HG03139 (cell line): ENCODE data around the gene PLXNA1.

Experiments used
- ATAC-seq: cut with Tn5 transposase; IDR thresholded peaks from one replicate; pipeline ENCODE4 v1.9.1; 2021; ENCODE audit not compliant: unreplicated experiment

PLXNA1 gene

DNA sequence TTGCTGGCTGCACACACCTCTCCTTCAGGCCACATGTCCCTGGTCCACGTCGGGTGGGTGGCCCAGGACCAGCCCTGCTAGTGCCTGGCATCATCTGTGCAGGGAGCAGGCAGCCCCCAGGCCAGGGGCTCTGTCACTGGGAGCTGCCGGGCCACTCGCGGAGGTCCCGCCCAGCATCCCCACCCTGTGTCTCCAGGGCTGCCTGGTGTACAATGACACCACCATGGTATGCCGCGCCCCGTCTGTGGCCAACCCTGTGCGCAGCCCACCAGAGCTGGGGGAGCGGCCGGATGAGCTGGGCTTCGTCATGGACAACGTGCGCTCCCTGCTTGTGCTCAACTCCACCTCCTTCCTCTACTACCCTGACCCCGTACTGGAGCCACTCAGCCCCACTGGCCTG, 34.3 kb downstream of the PLXNA1 start:
- no peak for ATAC-seq

DNA sequence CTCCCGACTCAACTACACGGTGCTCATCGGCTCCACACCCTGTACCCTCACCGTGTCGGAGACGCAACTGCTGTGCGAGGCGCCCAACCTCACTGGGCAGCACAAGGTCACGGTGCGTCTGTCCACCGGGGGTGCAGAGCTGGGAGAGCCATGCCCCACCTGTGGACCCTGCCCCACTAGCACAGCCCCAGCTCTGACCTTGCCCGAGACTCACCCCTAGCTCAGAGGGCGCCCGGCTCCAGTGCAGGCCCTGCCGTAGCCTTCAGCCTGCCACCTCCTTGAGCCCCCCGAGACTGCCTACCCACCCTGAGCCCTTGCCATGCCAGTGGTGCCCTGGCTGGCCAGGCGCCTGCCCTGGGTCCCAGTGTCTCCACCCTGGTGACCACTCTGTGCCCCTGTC, 34.9 kb downstream of the PLXNA1 start:
- no peak for ATAC-seq

DNA sequence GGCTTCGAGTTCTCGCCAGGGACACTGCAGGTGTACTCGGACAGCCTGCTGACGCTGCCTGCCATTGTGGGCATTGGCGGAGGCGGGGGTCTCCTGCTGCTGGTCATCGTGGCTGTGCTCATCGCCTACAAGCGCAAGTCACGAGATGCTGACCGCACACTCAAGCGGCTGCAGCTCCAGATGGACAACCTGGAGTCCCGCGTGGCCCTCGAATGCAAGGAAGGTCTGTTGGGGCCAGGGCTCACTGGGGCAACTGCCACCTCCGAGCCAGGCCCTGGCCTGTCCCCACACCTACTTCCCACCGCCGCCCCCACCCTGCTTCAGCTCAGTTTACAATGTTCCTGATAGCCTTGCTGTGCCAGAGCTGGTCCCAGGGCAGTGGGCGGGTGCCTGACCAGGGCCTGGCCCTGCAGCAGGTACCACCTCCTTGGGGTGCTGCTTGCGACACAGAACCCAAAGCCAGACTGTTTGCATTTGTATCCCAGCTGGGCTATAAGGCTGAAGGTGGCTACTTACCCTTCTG, 35.5 kb downstream of the PLXNA1 start:
- no peak for ATAC-seq

- no peak for ATAC-seq
These were observed 36.5 kb downstream of the PLXNA1 start for GRCh38 chr3:127019449-127019848.

DNA sequence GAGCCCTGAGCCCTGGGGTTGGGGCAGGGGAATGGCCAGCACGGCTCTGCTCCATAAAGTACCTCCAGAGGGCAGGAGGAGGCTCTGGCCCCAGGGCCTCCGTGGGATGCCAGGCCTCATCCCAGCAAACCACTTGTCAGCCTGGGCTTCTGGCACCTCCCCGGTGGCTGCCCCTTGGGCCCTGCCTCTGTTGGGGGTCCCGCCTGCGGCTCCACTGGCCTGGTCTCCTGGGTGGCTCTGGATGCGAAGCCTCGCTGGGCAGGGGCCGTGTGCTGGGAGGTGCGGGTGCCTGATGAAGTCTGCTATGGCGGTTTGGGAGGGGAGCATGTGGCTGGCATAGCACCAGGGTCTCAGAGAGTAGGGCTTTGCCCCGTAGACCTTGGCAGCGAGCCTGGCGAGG, 37.6 kb downstream of the PLXNA1 start:
- no peak for ATAC-seq

DNA sequence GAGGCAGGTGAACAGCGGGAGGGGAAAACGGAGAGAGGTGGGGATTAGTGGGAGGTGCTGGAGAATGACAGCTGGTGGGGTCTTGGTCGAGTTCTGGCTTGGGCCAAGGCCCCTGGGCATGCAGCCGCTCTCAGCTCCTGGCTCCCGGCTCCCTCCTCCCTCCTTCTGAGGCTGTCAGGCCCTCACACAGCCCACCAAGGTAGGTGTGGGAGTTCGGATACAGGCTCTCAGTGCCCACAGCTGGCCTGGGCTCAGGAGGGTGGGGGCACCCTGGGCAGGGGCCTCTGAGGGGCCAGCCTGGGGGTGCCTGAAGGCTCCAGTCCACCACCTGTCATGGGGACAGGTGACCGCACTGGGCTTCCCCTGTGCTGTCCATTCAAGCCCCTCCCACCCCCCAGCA, 39.9 kb downstream of the PLXNA1 start:
- ATAC-seq, result no peak

DNA sequence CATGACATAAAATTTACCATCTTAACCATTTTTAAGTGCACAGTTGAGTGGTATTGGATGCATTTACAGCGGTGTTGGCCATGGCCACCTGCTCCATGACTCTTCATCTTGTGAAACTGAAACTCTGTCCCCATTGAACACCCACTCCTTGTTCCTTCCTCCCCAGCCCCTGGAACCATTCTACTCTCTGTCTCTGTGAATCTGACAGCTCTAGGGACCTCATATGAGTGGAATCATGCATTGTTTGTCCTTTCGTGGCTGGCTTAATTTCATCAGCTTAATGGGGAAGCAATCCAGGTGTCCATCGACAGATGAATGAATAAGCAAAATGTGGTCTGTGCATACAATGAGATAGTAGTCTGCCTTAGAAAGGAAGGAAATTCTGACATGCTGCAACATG, 42.5 kb downstream of the PLXNA1 start:
- ATAC-seq, result no peak

GRCh38 chr3:127026036-127026435, 43.1 kb downstream of the PLXNA1 start:
- ATAC-seq, result no peak

GRCh38 chr3:127026661-127027060, 43.7 kb downstream of the PLXNA1 start:
- ATAC-seq, result no peak

DNA sequence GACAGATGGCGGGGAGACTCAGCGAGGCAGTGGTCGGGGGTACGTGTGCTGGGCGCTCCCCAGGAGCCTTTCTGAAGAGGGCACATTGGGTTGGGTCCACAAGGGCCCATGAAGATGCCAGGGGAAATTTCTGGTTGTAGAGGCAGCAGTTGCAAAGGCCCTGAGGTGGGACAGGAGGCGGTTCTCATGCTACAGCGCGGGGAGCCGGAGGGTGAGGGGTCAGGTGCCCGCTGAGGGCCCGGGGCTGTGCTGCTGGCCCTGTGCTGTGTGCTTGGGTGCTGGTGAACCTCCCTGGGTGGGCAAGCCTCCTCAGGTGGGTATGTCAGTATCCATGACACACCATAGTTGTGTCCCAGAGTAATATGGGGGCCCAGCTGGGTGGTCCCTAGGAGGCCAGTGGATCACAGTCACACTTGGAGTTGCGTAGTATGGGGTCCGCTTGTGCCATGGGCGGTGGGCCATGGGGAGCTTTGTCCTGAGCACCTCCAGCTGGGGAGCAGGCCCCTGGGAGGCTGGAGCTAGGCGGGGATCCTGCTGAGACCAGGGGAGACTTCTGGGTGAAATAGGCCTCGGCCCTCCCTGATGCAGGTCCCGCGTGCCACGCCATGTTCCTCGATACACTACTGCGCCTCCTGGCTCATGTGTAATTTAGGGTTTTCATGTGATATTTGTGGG, 44.3 kb downstream of the PLXNA1 start:
- no peak for ATAC-seq

- ATAC-seq, result no peak
These were observed 45.1 kb downstream of the PLXNA1 start for GRCh38 chr3:127027811-127028548.

DNA sequence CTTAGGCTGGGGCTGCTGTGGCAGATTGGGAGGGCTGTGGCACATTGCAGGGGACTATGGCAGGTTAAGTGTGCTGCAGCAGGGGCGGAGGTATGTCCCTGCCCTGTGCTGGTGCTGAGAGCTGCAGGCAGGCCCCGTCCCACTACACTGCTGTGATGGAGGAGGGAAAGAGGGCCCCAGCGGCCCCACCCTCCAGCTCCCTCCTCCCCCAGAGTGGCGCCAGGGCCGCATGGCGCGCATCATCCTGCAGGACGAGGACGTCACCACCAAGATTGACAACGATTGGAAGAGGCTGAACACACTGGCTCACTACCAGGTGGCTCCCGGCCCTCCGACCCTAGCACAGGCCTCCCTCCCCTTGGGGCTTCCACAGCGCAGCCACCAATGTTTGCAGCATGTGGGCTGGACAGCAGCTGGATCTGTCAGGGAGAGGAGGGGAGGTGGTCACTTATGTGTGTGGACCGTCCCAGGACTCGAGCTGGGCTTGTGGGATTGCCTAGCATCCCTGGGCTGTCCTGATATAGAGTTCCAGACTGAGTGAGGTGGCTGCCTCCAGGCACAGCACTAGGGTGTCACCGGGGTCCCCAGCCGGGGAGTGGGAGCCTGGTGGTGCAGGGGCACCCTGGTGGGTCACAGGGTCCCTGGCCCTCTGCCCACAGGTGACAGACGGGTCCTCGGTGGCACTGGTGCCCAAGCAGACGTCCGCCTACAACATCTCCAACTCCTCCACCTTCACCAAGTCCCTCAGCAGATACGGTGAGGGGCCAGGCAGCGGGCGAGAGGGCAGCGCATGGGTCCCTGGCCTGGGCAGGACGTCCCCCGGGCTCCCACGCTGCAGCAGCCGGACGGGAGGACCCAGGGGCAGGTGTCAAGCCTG, 46.1 kb downstream of the PLXNA1 start:
- no peak for ATAC-seq

- ATAC-seq, result no peak
These were observed 47.0 kb downstream of the PLXNA1 start for GRCh38 chr3:127029658-127030507.

DNA sequence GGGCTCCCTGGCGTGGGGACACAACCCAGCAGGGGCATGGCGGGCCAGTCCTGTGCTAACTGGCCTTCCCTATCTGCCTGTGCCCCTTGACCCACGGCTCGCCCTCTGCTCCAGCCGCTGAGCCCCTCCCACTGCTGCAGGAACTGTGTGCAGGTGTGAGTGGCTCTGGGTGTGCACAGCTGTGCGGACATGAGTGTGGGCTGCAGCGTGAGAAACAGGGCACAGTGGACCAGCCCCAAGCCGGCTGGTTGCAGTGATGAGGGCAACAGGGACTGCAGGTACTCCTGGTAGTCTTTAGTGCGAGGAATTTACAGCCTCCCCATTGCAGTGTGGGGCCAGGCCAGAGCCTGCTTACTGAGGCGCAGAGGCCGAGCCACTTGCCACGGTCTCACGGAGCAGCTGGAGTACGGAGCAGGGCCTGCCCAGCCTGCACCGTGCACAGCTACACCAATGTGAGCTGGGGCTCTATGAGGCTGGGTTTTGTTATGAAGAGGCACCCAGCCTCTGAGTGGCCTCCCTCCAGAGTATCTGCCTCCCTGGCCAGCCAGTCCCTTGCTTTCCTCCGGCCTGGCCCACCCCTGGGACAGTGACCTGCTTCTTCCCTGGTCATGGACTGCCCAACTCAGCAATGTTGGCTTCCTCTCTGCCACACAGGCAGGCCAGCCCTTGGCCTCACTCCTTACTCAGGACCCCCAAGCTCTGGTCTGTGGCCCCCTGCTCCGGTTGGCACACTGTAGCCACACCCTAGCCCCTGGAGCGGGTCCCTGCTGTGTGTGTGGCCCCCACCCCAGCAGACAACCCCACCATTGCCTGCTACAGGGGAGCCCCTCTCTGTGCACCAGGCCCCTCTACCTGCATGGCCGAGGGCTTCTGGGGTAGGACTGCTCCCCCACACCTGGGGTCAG, 47.8 kb downstream of the PLXNA1 start:
- ATAC-seq, result no peak

DNA sequence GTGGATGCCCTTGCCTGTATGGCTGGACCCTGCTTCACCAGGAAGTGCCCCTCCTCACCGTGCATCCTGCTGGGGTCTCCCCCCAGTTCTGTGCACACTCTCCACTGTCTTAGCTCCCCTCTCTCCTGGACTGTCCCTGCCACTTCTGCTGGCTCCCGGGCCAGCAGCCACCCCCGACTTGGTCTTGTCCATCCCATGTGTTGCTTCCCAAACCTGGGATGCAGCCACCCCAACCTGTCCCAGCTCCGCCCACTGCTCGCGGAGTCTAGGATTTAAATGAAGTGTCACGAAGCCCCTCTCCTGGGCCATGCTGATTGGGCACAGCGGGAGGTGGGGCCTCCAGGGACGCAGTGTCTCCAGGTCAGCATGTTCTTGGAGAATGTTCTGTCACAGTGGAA, 48.5 kb downstream of the PLXNA1 start:
- no peak for ATAC-seq

GRCh38 chr3:127031845-127032244, 48.9 kb downstream of the PLXNA1 start:
- ATAC-seq, result no peak

DNA sequence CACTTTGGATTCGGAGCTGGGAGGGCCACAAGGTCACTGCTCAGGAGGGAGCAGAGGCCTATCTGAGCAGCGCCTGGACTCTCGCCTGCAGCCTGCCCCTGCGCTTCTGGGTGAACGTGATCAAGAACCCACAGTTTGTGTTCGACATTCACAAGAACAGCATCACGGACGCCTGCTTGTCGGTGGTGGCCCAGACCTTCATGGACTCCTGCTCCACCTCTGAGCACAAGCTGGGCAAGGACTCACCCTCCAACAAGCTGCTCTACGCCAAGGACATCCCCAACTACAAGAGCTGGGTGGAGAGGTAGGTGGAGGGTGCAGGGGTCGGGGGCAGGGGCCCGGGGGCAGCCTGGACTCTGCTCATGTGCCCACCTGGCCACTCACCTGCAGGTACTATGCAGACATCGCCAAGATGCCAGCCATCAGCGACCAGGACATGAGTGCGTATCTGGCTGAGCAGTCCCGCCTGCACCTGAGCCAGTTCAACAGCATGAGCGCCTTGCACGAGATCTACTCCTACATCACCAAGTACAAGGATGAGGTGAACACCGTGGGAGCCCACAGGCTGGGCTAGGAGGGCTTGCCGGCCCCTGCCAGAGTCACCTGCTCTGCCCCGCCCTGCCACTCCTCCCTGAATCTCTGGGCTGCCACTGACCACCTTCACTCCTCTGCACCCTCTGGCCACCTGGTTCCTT, 49.5 kb downstream of the PLXNA1 start:
- ATAC-seq, result no peak
